ENCODE results near the gene MYH7.

The MYH7 gene

DNA sequence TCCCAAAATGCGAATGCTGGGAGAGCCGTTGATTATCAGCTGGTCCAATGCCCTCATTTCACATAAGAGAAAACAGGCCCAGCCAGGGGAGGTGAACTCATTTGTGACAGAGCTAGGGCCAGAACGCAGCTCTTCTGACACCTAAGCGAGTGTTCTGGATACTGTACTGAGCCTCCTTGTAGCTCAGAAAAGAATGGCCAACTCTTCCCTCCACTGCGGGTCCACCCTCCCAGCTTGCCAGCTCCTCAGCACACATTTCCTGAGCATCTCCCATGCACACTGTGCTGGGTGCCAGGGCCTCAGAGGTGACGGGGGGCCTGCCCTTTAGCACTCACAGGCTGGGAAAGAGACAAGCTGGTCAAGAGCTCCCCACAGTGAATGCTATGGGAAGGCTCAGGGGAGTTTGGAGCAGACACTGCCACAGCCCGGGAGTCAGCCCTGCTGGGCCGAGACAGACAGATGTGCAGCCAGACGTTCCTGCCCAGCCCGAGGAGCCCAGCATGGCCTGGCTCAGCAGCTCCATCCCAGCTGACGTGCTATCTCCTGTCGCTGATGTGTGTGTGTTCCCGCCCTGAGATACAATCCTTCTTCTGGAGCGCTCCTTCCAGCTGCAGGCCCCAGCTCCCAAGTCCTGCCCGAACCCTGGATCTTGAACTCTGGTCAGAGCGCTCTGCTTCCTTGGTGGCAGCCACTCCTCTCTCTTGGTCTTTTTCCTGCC is 55.1 kb downstream of the MYH7 start:
- H3K4me3 ChIP-seq (ENCODE audit: low read length): no peak overlapping the region
- DNase-seq (ENCODE audit: low read depth, low spot score): no peak

DNA sequence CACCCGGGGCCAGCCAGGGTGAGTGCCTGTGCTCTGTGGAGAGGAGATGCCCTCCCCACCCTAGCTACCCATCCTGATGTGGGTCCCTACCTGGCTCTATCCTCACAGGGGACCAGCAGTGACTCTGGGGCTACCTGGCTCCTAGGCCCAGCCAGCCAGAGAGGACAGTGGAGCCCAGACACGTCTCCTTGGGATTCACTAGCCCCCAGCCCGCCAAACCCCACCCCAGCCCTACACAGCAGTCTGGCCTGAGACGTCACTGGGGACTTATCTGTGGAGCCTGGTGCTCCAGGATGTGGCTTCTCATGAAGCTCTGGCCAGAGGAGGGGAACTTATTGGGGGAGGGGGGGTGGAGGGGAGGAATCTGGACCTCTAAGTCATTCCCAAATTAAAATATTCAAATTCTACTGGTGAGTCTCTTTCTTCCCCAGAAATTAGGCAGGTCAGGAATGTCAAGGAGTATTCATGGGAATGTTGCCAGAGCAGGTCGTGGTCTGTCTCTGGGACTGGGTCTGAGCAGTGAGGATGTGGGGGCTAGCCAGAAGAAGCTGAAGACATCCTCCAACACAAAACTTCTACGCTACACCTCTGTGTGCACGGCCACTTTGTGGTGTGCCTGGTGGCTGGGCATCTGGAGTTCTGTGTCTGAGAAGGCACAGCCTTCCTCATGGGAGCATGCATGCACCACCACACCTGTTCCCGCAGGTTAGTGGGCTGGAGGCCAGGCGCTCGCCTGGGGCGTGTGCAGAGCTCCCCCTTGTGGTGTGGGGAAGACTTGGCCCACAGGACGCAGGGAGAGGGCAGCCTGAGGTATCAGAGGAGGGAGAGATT is 55.9 kb downstream of the MYH7 start:
- peak; percentile 28 for DNase-seq (ENCODE audit: low read depth, low spot score)
- no peak overlapping the region for H3K4me3 ChIP-seq (ENCODE audit: low read length)

DNA sequence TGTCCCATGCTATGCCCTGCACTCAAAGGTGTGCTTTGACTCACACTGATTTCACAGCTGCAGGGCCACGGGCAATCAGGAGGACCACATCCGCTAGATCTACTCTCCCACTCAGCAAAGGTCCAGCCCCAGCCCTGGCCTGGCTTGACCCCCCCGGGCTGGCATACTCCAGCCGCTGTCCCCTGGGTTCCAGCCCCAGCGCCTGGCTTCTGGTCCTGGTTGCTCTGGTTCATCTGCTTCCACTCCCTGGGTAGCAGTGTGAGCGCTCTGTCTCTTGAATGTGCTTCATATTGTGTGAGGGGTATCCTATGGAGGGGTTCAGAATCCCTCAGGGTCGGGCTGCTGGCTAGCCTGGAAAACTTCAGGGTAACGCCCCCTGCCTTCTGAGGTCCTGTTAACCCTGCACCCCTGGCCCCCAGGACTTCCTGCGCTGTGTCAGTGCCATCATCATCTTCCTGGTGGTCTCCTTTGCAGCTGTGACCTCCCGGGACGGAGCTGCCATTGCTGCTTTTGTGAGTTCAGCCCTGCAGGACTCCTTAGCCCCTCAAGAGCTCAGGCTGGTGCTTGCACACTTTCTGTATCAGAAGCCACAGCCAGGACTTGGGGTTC is 56.7 kb downstream of the MYH7 start:
- H3K4me3 ChIP-seq (ENCODE audit: low read length): no peak overlapping the region
- no peak for DNase-seq (ENCODE audit: low read depth, low spot score)

GRCh38 chr14:23377573-23378563 is 57.6 kb downstream of the MYH7 start:
- no peak overlapping the region for H3K4me3 ChIP-seq (ENCODE audit: low read length)
- DNase-seq (ENCODE audit: low read depth, low spot score): no peak

DNA sequence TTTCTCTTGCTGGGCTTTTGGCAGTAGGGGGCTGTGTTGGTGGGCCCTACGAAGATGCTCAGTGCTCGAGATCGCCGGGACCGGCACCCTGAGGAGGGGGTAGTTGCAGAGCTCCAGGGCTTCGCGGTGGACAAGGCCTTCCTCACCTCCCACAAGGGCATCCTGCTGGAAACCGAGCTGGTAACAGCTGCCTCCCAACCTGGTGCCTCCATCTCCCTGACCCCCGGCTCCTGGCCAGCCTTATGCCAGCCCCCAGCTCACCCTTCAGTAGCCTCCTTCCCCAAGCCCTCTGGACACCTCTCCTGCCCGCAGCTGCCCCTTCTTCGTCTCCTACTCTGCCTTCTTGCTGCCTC is 58.3 kb downstream of the MYH7 start:
- no peak overlapping the region for H3K4me3 ChIP-seq (ENCODE audit: low read length)
- no peak for DNase-seq (ENCODE audit: low read depth, low spot score)

- DNase-seq (ENCODE audit: low read depth, low spot score): no peak
- no peak within 1 kb of the TSS for H3K4me3 ChIP-seq (ENCODE audit: low read length)
Observed at GRCh38 chr14:23376482-23377197, 58.8 kb downstream of the MYH7 start, which contains the start of gene CMTM5. Gene CMTM5 (plus strand): TSS chr14:23377046. CDS start chr14:23377252, 206 bp downstream.

DNA sequence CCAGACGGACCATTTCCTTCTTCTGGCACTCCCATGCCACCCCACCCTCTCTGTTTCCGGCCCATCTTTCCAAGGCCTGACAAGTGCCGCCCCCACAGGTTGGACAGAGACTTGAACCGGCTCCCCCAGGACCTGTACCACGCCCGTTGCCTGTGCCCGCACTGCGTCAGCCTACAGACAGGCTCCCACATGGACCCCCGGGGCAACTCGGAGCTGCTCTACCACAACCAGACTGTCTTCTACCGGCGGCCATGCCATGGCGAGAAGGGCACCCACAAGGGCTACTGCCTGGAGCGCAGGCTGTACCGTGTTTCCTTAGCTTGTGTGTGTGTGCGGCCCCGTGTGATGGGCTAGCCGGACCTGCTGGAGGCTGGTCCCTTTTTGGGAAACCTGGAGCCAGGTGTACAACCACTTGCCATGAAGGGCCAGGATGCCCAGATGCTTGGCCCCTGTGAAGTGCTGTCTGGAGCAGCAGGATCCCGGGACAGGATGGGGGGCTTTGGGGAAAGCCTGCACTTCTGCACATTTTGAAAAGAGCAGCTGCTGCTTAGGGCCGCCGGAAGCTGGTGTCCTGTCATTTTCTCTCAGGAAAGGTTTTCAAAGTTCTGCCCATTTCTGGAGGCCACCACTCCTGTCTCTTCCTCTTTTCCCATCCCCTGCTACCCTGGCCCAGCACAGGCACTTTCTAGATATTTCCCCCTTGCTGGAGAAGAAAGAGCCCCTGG is 59.8 kb downstream of the MYH7 start:
- DNase-seq (ENCODE audit: low read depth, low spot score): no peak
- H3K4me3 ChIP-seq (ENCODE audit: low read length): no peak overlapping the region

GRCh38 chr14:23373041-23373440 is 62.4 kb downstream of the MYH7 start:
- no peak for DNase-seq (ENCODE audit: low read depth, low spot score)
- no peak overlapping the region for H3K4me3 ChIP-seq (ENCODE audit: low read length)

- DNase-seq (ENCODE audit: low read depth, low spot score): no peak
Observed at GRCh38 chr14:23372509-23372908, 63.0 kb downstream of the MYH7 start, which contains the start of gene IL25. Gene IL25 (plus strand): TSS chr14:23372809.

GRCh38 chr14:23371865-23372264 is 63.6 kb downstream of the MYH7 start:
- no peak for DNase-seq (ENCODE audit: low read depth, low spot score)
- H3K4me3 ChIP-seq (ENCODE audit: low read length): no peak overlapping the region

More at GRCh38 chr14:23372509-23372908, 63.0 kb downstream of the MYH7 start, which contains the start of gene IL25:
- no peak within 1 kb of the TSS for H3K4me3 ChIP-seq (ENCODE audit: low read length)

- DNase-seq (ENCODE audit: low read depth, low spot score): no peak
- H3K4me3 ChIP-seq (ENCODE audit: low read length): no peak overlapping the region
Observed at GRCh38 chr14:23370221-23370620, 65.2 kb downstream of the MYH7 start.

DNA sequence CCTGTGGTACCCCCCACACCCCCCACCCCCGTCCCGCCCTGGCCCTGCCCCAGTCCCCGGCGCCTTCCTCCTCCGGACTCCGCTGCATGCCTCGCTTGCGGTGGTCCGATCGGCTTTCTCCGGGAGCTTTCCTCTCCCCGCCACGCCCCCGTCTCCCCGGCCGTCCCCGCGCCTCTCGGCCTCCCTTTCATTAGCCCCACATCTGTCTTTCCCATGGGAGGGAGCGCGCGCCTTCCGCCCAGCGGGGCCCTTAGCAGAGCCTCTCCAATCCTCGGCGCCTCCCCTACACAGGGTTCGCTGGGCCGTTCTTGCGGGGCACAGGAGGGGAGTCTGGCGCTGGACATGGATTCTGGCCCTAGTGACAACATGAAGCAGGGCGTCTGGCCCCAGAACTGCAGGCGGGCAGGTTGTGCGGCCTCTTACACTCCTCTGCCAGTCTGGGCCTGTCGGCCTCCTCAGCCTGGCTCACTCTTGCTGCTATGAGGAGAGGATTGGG is 69.0 kb downstream of the MYH7 start:
- no peak overlapping the region for H3K4me3 ChIP-seq (ENCODE audit: low read length)
- DNase-seq (ENCODE audit: low read depth, low spot score): no peak

- DNase-seq (ENCODE audit: low read depth, low spot score): no peak
- H3K4me3 ChIP-seq (ENCODE audit: low read length): no peak overlapping the region
Observed at GRCh38 chr14:23365732-23366425, 69.6 kb downstream of the MYH7 start.

GRCh38 chr14:23365036-23365731 is 70.3 kb downstream of the MYH7 start, which contains the start of gene EFS:
Gene EFS (minus strand): TSS chr14:23365172. CDS start chr14:23365025, 147 bp downstream.
- no peak for DNase-seq (ENCODE audit: low read depth, low spot score)
- no peak within 1 kb of the TSS for H3K4me3 ChIP-seq (ENCODE audit: low read length)

DNA sequence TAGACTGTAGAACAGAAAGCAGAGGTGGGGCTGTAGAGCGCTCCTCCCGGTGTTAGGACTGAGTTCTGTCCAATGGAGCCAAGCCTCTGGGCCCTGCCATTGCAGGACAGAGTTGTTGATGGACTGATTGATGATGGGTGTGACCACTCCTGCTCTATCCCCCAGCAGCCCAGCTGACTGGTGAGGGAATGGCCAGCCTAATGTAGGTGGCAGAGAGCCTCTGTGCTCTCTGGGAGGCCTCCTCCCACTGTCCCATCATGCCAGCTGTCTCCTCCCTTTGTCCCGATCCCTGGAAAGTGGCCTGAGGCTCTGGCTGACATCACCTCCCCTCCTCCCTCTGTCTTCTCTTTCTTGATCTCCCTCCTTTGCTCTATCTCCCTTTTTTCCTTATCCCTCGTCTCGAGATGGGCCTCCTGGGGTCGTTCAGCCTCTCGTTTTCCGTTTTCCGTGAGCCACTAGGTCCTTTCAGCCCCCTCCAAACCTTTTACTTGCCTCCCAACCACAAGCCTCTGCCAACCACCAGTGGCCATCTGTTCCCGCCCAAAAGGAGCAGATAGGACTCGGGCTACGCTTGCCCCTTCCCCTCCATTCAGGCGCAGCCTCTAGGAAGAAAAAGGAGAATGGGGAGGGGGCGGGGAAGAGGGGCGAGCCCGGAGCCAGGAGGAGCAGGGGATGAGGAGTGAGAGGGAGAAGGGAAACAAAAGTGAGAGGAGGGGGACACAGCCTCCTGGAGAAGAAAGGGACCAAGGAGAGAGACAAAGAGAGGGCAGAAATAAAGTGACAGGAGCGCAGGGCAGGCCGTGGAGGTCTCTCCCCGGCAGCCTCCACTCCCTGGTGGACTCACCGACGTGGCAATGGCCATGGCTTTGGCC is 71.1 kb downstream of the MYH7 start:
- DNase-seq (ENCODE audit: low read depth, low spot score): no peak
- H3K4me3 ChIP-seq (ENCODE audit: low read length): no peak overlapping the region
